ENCODE measurements around the gene IGSF3. TPM values are rescaled to one million over a fixed set of nuclear protein-coding genes. Genes with fewer than 3 reads are reported as not detected.
"Not testable (repeated sequence)": the region's sequence is repeated elsewhere in the genome, so short reads cannot be mapped to it uniquely, and the experiment has no call there.

The IGSF3 gene
- total and polyA plus RNA-seq, 10 of the 15 experiments (the other 5 are each of a cell fraction or from before 2014, with no cell fraction given), result 1.4 to 18.0 (median 9.6) TPM

- H3K4me3 ChIP-seq; H4K20me1 ChIP-seq (ENCODE audit: control insufficient read depth, insufficient read depth); H3K36me3 ChIP-seq (ENCODE audit: control insufficient read depth in 2 of 2, insufficient read depth in 2 of 2, low read length in 1 of 2); H3K79me2 ChIP-seq (ENCODE audit: control insufficient read depth, insufficient read depth, low read length); FAIRE-seq; ATAC-seq; H3K9me3 ChIP-seq (replicated peaks; ENCODE audit: control insufficient read depth, insufficient read depth, low read length); H3K4me2 ChIP-seq (ENCODE audit: control insufficient read depth, insufficient read depth); H3K9ac ChIP-seq (ENCODE audit: control insufficient read depth, insufficient read depth, low read length); H2AFZ ChIP-seq (ENCODE audit: control insufficient read depth, low read depth, low read length); H3K27ac ChIP-seq (ENCODE audit: control insufficient read depth, insufficient read depth); BruUV-seq (replicated peaks); H3K27me3 ChIP-seq (replicated peaks in 1 of 2; ENCODE audit: control insufficient read depth in 2 of 2, insufficient read depth in 2 of 2, low read length in 1 of 2); in situ Hi-C loops (cut with MboI); intact Hi-C loops (cut with micrococcal nuclease; ENCODE audit: unreplicated experiment); DNase-seq (ENCODE audit: low read depth, low spot score): not testable (repeated sequence)
- SMC1A ChIA-PET (ENCODE audit: uncharacterized antibody, unreplicated experiment), result interaction anchor here (1.0 kb wide), 1 partner anchor 39 kb away, joined by 6 read pairs; no protein-coding TSS in a partner anchor
- RAD21 ChIA-PET (ENCODE audit: unreplicated experiment), result interaction anchor here (0.6 kb wide), 1 partner anchor 321 kb away, joined by 4 read pairs; no protein-coding TSS in a partner anchor
- H3K4me1 ChIP-seq (ENCODE audit: control insufficient read depth, insufficient read depth, low read length), result peaks cover 12% of the 10 kb centered on the region
- POLR2A ChIA-PET, result interaction anchor here (1.0 kb wide), 1 partner anchor 9 kb away, joined by 3 read pairs; no protein-coding TSS in a partner anchor
- CTCF ChIA-PET, result interaction anchor here (1.5 kb wide), 1 partner anchor 15 kb away, joined by 5 read pairs; no protein-coding TSS in a partner anchor
- 69% methylated on average over 5 of the region's 7 CpGs for WGBS (ENCODE audit: insufficient coverage, insufficient replicate concordance, low lambda C conversion rate, missing lambda C conversion rate)
Measured at GRCh38 chr1:116591951-116592605, 75.5 kb downstream of the IGSF3 start.

DNA sequence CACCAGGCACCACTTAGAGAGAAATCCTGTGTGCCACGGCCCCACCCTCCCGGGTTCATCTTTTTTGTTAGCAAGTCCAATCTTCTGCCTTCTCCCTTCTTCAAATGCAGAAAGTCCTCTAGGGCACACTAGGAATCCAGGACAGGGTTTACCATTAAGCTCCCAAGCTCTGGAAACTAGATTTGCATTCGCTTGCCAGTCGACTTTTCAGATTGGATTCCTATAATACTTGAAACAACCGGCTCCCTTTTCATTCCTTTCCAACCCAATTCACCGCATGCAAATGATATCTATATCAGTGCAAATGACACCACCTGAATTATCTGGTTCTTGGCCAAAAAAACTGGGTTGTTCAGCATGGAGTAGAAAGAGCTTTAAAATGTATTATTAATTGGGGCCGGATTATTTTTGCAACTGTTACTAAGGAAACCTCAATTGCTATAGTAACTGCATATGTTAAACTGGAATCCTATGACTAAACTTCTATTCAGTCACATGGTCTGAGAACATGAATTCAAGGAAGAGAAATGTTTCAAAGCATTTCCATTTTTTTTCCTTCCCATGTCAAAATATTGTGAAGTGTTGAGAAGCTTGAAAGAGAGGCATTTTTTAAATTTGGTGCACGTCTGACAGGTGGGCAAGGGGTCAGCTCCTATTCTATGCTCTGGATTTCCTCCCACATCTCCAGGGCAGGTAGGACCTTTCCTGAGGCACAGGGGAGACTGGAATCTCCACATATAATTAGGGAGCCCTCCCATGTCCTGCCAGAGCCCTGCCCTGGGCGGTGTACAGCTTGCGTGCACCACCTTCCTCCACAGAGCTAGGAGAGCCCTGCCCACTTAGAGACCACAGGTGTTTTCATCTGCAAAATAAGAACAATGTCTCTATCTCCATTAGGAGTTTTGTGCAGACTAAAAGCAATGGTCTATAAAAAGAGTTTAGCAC is 76.3 kb downstream of the IGSF3 start:
- CTCF ChIA-PET, result not testable (repeated sequence)
- WGBS (ENCODE audit: insufficient coverage, insufficient replicate concordance, low lambda C conversion rate, missing lambda C conversion rate), result 79% methylated on average over 2 of the region's 10 CpGs

GRCh38 chr1:116590359-116591005 is 77.1 kb downstream of the IGSF3 start:
- in situ Hi-C loops (cut with MboI), result not testable (repeated sequence)

More for the DNA sequence above, 76.3 kb downstream of the IGSF3 start:
- intact Hi-C loops (cut with micrococcal nuclease; ENCODE audit: unreplicated experiment); H3K27me3 ChIP-seq (replicated peaks in 1 of 2; ENCODE audit: control insufficient read depth in 2 of 2, insufficient read depth in 2 of 2, low read length in 1 of 2); H3K9me3 ChIP-seq (replicated peaks; ENCODE audit: control insufficient read depth, insufficient read depth, low read length); RAD21 ChIA-PET (ENCODE audit: unreplicated experiment); H3K4me2 ChIP-seq (ENCODE audit: control insufficient read depth, insufficient read depth); H3K36me3 ChIP-seq (ENCODE audit: control insufficient read depth in 2 of 2, insufficient read depth in 2 of 2, low read length in 1 of 2); H3K4me3 ChIP-seq; H3K27ac ChIP-seq (ENCODE audit: control insufficient read depth, insufficient read depth); SMC1A ChIA-PET (ENCODE audit: uncharacterized antibody, unreplicated experiment); BruUV-seq (replicated peaks); H3K79me2 ChIP-seq (ENCODE audit: control insufficient read depth, insufficient read depth, low read length); in situ Hi-C loops (cut with MboI); H3K9ac ChIP-seq (ENCODE audit: control insufficient read depth, insufficient read depth, low read length); ATAC-seq; DNase-seq (ENCODE audit: low read depth, low spot score); FAIRE-seq; H2AFZ ChIP-seq (ENCODE audit: control insufficient read depth, low read depth, low read length); H4K20me1 ChIP-seq (ENCODE audit: control insufficient read depth, insufficient read depth): not testable (repeated sequence)
- peaks cover 15% of the 10 kb centered on the region for H3K4me1 ChIP-seq (ENCODE audit: control insufficient read depth, insufficient read depth, low read length)
- POLR2A ChIA-PET, result interaction anchor here (1.0 kb wide), 1 partner anchor 9 kb away, joined by 3 read pairs; no protein-coding TSS in a partner anchor

More at GRCh38 chr1:116590359-116591005, 77.1 kb downstream of the IGSF3 start:
- H3K27me3 ChIP-seq (replicated peaks in 1 of 2; ENCODE audit: control insufficient read depth in 2 of 2, insufficient read depth in 2 of 2, low read length in 1 of 2); H3K9ac ChIP-seq (ENCODE audit: control insufficient read depth, insufficient read depth, low read length); FAIRE-seq; intact Hi-C loops (cut with micrococcal nuclease; ENCODE audit: unreplicated experiment); H3K27ac ChIP-seq (ENCODE audit: control insufficient read depth, insufficient read depth); H3K4me2 ChIP-seq (ENCODE audit: control insufficient read depth, insufficient read depth); H3K36me3 ChIP-seq (ENCODE audit: control insufficient read depth in 2 of 2, insufficient read depth in 2 of 2, low read length in 1 of 2); H4K20me1 ChIP-seq (ENCODE audit: control insufficient read depth, insufficient read depth); H2AFZ ChIP-seq (ENCODE audit: control insufficient read depth, low read depth, low read length); BruUV-seq (replicated peaks); CTCF ChIA-PET; ATAC-seq; H3K9me3 ChIP-seq (replicated peaks; ENCODE audit: control insufficient read depth, insufficient read depth, low read length); H3K79me2 ChIP-seq (ENCODE audit: control insufficient read depth, insufficient read depth, low read length); RAD21 ChIA-PET (ENCODE audit: unreplicated experiment); DNase-seq (ENCODE audit: low read depth, low spot score); H3K4me3 ChIP-seq; SMC1A ChIA-PET (ENCODE audit: uncharacterized antibody, unreplicated experiment): not testable (repeated sequence)
- POLR2A ChIA-PET, result interaction anchor here (0.7 kb wide), 1 partner anchor 22 kb away, joined by 3 read pairs; no protein-coding TSS in a partner anchor
- WGBS (ENCODE audit: insufficient coverage, insufficient replicate concordance, low lambda C conversion rate, missing lambda C conversion rate), result 98% methylated on average over 6 of the region's 6 CpGs
- peaks cover 21% of the 10 kb centered on the region for H3K4me1 ChIP-seq (ENCODE audit: control insufficient read depth, insufficient read depth, low read length)
